Breast epithelium (tissue), 3 donors: Measurements from ENCODE around the gene CHL1.

Experiments used
- CTCF ChIP-seq, 3 donors: fragments of 450-650 bp; IDR thresholded peaks; one replicate each; pipeline ENCODE4 v1.5.1; 2016 to 2017; ENCODE audit warnings: antibody characterized with exemption in 3 of 3, mild to moderate bottlenecking in 3 of 3, moderate library complexity in 3 of 3
- POLR2A ChIP-seq: fragments of 450-650 bp; IDR thresholded peaks from one replicate; pipeline ENCODE4 v1.6.1; 2016; ENCODE audit warnings: antibody characterized with exemption, mild to moderate bottlenecking, moderate library complexity

- no peak for TF ChIP-seq POLR2A
- TF ChIP-seq CTCF (IDR thresholded peaks at IDR 0.05): no peak
These were observed 725 bp downstream of the CHL1 start for GRCh38 chr3:197149-197827.
